ENCODE data around the gene IGF2BP2.
"Not testable (repeated sequence)": the region's sequence is repeated elsewhere in the genome, so short reads cannot be mapped to it uniquely, and the experiment has no call there.

Gene IGF2BP2

DNA sequence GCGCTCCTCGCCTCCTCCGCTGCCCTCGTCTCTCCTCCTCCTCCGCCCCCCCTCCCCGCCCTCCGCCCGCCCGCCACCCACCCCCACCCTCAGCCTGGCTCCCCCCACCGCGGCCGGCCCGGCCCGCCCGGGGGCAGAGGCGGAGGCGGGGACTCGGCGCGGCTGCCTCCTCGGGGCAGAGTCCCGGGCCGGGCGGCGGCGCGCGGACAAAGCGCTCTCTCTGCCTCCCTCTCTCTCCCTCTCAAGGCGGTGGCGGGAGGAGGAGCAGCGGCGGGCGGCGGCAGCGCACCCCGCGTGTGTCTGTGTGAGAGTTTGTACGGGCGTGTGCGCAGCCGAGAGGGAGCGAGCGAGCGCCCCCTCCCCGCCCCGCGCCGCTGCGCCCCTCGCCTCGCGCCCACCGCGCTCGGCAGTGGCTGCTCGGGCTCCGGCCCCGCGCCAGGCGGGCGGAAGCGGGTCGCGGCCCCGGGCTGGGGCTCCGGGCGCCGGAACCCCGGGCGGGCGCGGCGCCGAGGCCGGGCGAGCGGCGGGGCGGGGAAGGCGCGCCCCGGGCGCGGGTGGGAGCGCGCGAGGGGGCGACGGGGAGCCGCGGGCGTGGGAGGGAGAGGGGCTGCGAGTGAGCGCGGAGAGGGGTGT, at the start of gene IGF2BP2:
TSS of gene IGF2BP2 (minus strand) at position 37 of the 633 bp plus-strand sequence. CDS start 82 bp downstream, outside the sequence.
- peak in 2 of 10 donors; percentile 36 to 84 for DNase-seq
- intact Hi-C loops (cut with DNase I) = no loop called here

- intact Hi-C loops (cut with DNase I) = no loop called here
- DNase-seq = no peak
Measured at GRCh38 chr3:185874119-185874518, 49.3 kb upstream of the IGF2BP2 start.

DNA sequence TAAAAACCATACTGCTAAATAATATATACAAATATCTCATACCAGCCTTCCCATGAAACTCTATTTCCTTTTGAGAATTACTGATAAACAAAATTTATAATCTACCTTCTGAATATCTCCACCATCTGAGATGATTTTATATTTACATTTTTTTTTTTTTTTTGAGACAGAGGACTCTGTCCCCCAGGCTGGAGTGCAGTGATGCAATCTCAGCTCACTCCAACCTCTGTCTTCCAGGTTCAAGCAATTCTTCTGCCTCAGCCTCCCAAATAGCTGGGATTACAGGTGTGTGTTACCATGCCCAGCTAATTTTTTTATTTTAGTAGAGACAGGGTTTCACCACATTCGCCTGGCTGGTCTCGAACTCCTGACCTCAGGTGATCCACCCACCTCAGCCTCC, 42.8 kb upstream of the IGF2BP2 start:
- intact Hi-C loops (cut with DNase I) = no loop called here
- no peak for DNase-seq

DNA sequence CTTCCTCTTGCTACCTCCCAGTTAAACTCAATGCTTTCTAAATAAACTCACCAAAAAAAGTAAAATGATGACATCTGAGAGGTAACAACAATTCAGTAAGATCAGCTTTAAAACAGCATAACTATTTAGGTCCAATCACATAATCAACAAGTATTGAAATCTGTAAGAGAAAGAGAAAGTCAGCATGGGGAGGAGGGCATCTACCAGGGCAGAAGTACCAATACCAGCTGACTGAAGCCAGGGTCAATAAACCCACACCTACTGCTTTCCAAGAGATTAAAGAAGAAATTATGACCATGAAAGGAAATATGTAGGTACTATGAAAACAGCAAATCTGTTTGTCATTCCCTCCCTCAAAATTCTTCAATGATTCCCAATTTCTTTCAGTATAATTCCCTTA, 42.2 kb upstream of the IGF2BP2 start:
- intact Hi-C loops (cut with DNase I) = no loop called here
- no peak for DNase-seq

DNA sequence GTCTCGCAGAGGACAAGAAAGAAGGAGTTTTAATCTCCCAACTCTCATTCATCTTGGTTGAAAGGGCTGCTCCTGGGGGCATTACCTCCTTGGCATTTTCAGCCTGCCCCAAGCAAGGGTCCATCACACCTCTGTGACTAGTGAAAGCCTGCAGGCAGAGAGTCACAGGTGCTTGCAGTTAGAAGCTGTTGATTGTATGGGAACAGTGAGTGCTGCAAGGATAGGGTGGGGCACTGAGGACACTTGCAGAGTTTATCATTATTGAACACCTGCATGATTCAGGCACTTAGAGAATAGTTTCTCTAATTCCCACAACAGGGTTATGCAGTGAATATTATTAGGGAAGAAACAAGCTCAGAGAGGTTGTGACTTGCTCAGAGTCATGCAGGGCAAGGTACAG, 41.7 kb upstream of the IGF2BP2 start:
- intact Hi-C loops (cut with DNase I) = no loop called here
- no peak for DNase-seq

DNA sequence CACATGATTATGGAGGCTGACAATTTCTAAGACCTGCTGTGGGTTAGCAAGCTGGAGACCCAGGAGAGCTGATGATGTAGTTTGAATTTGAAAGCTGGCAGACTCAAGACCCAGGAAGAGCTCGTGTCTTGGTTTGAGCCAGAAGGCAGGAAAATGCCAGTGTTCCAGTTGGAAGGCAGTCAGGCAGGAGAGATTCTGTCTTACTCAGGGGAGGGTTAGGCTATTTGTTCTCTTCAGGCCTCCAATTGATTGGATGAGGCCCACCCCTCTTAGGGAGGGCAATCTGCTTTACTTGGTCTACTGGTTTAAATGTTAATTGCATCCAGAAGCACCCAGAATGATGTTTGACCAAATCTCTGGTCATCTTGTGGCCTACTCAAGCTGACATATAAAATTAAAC, 40.4 kb upstream of the IGF2BP2 start:
- intact Hi-C loops (cut with DNase I) = no loop called here
- no peak for DNase-seq

DNA sequence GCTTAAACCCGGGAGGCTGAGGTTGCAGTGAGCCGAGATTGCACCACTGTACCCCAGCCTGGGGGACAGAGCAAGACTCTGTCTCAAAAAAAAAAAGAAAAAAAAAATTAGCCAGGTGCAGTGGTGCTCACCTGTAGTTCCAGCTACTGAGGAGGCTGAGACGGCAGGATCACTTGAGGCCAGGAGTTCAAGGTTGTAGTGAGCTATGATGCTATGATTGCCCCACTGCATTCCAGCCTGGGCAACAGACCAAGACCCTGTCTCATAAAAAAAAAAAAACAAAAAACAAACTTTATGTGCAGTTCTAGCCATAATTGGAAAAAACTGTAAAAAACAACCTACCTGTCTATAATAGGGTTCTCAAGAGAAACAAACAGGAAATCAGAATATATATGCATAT, 39.9 kb upstream of the IGF2BP2 start:
- intact Hi-C loops (cut with DNase I) = no loop called here
- DNase-seq = no peak

- intact Hi-C loops (cut with DNase I) = no loop called here
- DNase-seq = no peak
Measured at GRCh38 chr3:185862920-185863319, 38.1 kb upstream of the IGF2BP2 start.

DNA sequence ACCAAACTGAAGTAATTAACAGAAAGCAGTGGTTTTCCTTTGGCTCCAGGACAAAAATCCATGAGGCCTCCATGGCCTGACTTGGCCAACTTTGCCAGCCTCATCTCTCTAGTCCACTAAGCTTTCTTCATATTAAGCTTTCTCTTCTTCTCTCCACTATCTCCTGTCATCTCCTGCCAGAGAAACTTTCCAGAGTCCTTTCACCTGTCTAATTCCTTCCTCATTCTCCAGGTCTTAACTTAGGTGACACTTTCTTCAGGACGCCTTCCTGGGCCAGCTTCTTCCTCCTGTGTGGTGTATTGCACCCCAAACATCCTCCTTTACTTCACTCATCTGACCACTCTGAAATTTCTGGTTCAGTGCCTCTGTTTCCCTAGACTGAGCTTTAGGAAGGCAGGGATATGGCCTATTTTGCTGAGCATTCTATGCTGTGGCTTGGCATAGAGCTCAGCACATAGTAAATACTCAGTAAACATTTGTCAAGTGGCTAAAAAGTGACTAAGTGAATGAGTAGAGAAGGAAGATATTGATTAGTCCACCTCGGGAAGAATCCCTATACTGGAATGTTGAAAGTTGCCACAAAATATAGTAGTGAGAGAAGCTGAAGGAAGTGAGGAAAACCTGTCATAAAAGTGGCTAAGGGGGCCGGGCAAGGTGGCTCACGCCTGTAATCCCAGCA, 34.6 kb upstream of the IGF2BP2 start:
- no peak for DNase-seq
- intact Hi-C loops (cut with DNase I) = no loop called here

GRCh38 chr3:185858502-185859225, 33.8 kb upstream of the IGF2BP2 start:
- intact Hi-C loops (cut with DNase I) = no loop called here
- no peak for DNase-seq

GRCh38 chr3:185857208-185857607, 32.4 kb upstream of the IGF2BP2 start:
- intact Hi-C loops (cut with DNase I) = no loop called here
- DNase-seq = no peak

DNA sequence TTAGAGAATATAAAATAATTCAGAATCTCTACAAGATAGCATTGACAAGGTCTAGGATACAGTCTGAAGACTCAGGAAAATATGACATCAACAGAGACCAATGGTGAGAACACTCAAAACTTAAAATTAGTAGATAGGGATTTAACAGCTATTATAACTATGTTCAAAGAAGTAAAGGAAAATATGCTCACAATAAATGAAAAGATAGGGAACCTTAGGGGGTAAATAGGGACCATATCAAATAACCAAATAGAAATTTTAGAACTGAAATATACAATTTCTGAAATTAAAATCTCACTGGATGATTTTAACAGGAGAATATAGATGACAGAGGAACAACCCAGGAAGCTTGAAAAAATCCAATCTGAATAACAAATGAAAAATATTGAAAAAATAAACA, 31.8 kb upstream of the IGF2BP2 start:
- DNase-seq = no peak
- intact Hi-C loops (cut with DNase I) = no loop called here

GRCh38 chr3:185853771-185854170, 28.9 kb upstream of the IGF2BP2 start:
- intact Hi-C loops (cut with DNase I); DNase-seq: not testable (repeated sequence)

GRCh38 chr3:185852635-185853034, 27.8 kb upstream of the IGF2BP2 start:
- intact Hi-C loops (cut with DNase I) = no loop called here
- no peak for DNase-seq

GRCh38 chr3:185851959-185852358, 27.1 kb upstream of the IGF2BP2 start:
- no peak for DNase-seq
- intact Hi-C loops (cut with DNase I) = no loop called here

GRCh38 chr3:185851046-185851445, 26.2 kb upstream of the IGF2BP2 start:
- no peak for DNase-seq
- intact Hi-C loops (cut with DNase I) = no loop called here

GRCh38 chr3:185847506-185847905, 22.7 kb upstream of the IGF2BP2 start:
- DNase-seq = no peak
- intact Hi-C loops (cut with DNase I) = no loop called here

DNA sequence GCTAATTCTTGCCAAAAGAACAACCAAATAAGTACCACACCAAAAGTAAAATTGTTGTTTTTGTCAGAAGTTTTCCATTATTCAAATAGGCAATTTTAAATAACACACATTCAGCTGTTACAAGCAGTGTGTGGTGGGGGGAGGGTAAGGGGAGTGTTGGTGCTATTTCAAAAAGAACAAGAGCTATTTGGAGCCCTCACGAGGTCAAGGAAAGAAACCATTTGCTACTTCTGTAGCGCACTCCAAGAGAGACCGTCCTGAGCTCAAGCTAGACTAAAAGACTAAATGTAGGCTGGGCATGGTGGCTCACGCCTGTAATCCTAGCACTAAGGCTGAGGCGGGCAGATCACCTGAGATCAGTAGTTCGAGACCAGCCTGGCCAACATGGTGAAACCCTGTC, 21.2 kb upstream of the IGF2BP2 start:
- intact Hi-C loops (cut with DNase I) = no loop called here
- no peak for DNase-seq

DNA sequence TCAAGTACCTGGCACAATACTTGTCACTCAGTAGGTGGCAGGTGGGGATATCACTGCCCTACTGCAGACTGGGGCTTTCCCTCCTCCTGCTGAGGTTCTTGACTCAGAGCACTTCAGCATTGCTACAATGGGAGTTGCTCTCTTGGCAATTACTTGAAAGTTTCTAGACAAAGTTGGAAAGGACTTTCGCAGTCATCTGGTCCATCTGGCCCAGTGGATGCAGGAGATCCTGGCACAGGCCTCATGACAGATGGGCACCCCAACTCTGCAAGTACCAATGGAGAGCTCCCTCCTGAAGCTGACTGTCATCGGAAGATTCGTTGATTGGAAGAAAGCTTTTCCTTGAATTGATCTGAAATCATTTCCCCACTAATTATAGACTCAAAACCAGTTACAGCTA, 19.2 kb upstream of the IGF2BP2 start:
- no peak for DNase-seq
- intact Hi-C loops (cut with DNase I) = no loop called here

GRCh38 chr3:185843635-185844034, 18.8 kb upstream of the IGF2BP2 start:
- intact Hi-C loops (cut with DNase I) = no loop called here
- no peak for DNase-seq

DNA sequence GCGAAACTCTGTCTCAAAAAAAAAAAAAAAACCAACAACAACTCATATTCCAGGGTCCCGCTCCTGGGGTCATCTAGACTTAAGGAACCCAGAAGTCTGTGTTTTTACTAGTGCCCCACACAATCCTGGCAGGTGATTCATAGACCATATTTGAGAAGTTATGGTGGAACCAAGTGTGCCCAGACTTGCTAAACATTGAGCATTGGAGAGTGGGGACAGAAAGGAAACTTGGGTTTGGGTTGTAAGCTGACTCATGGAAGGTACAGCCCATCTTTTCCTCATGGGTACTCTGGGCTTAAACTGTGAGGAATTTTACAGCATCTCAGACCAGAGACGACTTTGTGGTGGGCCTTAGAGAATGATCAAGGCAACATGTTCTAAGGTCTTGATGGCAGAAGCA, 18.3 kb upstream of the IGF2BP2 start:
- no peak for DNase-seq
- intact Hi-C loops (cut with DNase I) = no loop called here

- DNase-seq = no peak
- intact Hi-C loops (cut with DNase I) = no loop called here
Measured at GRCh38 chr3:185842241-185842640, 17.4 kb upstream of the IGF2BP2 start.
